HG03097 (cell line): Measurements from ENCODE around the gene SOX6.
"Not testable (repeated sequence)": the region's sequence is repeated elsewhere in the genome, so short reads cannot be mapped to it uniquely, and the experiment has no call there.

ENCODE experiments used
- ATAC-seq: cut with Tn5 transposase; IDR thresholded peaks from one replicate; pipeline ENCODE4 v1.9.1; 2021; ENCODE audit not compliant: unreplicated experiment, low FRiP score

The SOX6 gene

DNA sequence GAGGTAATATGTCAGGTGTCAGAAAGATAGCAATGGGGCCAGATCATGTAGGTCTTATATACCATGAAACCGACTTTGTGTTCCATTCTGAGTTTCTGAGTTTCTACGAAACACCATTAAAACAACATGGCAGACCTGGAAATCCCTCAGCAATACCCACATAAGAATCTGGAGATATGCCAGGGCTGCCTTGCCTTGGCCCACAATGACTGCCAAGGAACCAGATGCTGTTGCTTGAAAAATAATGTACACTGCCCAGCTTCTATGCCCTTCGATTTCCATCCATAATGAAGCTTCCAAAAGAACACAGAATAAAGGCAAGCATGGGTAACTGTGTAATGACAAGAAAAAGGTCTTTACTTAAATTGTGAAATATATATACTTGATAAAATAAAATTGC lies 277.4 kb downstream of the SOX6 start:
- no peak for ATAC-seq

DNA sequence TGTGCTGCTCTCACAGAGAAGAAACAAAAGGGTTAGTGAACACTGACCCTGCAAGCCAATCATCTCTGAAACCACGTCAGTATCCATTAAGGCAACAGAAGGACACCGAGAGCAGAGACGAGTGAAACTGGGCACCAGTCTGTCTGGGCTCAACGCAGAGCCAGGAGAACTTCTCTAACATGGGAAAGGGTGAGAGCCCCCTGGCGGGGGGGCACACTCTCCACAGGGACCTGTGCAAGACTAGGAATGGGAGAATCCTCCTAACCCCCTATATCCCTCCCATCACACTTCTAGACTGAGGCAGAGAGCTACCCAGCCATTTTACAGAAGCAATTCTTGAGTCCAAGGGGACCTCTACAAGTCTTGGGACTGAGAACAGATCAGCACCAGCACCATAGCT lies 285.8 kb downstream of the SOX6 start:
- ATAC-seq, result no peak

DNA sequence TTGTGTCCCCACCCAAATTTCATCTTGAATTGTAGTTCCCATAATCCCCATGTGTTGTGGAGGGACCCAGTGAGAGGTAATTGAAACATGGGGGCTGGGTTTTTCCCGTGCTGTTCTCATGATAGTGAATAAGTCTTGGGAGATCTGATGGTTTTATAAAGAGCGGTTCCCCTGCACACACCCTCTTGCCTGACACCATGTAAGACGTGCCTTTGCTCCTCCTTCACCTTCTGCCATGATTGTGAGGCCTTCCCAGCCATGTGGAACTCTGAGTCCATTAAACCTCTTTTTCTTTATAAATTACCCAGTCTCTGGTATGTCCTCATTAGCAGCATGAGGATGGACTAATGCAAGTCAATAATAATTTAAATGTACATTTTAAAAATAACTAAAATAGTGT lies 289.1 kb downstream of the SOX6 start:
- not testable (repeated sequence) for ATAC-seq

DNA sequence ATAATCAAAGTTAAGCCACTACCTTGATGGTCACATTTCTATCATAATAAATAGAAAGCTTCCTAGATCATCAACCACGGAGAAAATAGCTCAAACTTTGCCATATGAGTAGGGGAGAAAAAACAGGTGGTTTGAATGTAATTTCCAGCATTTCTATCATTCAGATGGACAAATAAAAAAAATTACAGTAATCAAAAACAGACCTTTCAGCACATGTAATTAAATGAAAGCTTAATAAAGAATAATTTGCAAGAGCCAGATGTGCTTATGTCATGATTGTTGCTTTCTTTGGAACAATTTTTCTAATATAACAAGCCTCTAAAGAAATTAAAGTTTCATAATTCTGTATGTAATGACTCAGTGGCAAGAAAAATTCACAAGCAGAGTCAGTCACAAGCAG lies 297.0 kb downstream of the SOX6 start:
- no peak for ATAC-seq

DNA sequence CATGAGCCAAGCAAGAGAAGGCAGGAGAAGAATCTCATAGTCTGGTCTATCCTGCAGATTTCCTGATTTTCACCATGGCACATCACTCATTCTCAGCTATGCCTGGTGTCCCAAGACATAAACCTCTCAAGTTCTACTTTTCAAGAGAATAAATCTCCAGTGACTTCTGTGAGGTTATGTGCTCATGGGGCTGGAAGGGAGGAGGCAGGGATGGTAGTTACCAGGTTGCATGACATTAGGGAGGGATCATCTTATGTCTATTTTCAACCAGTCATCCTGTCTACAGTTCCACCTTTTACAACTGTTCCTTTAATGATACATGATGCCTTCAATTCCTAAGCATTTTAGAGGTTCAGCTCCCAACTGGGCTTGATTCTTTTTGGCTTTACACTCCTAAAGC lies 297.7 kb downstream of the SOX6 start:
- no peak for ATAC-seq

DNA sequence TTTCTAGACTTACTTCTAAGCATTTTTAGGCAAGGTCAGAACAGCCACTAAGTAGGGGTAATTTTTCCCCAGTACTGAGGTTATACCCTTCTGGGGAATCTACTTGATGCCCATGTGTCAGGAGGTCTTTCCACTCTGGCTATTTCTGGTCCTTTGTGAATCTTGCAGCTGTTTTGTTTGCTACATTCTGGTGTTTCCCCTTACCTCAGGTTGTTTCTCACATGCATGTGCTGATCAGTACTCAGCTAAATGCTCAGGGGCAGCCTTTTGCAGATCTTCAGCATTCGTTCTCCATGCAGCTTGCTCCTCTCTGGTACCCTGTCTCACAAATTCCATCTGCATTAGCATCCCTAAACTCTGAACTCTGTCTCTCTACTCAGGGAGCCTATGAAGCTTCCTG lies 303.6 kb downstream of the SOX6 start:
- no peak for ATAC-seq

DNA sequence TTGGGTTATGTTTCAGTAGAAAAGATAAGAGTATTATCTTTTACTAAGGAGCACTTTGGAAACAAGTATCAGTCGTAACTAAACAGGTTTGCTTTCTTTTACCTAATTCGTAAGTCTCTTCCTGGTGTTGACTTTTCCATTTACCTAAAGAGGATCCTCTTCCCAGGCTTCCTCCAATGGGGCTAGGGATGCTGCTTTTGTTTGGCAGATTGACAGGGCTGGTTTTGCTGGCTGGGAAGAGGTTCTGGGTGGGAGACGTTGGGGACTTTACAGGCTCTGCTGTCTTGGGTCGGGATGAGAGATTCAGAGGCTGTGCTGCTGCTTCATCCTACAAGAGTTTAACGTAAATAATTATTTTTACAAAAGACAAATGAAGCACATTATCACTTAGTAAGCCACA lies 306.7 kb downstream of the SOX6 start:
- ATAC-seq, result no peak

DNA sequence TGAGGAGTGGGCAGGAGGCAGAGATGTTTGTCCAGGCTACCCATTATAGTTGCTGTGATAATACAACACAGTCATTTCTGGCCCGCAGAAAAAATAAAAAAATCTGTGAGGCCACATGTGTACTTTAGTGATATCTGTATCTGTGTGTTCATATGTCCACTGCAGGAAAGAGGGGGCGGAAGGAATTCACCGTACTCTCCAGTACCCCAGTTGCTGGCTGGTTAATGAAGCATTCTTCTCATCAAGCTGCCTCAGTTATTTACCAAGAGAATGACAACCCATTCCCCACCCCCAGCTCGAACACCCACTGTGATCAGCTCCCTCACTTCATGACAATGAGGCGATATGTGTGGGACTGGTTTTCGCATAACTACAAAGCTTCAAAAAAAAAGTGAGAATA lies 309.3 kb downstream of the SOX6 start:
- ATAC-seq, result no peak

DNA sequence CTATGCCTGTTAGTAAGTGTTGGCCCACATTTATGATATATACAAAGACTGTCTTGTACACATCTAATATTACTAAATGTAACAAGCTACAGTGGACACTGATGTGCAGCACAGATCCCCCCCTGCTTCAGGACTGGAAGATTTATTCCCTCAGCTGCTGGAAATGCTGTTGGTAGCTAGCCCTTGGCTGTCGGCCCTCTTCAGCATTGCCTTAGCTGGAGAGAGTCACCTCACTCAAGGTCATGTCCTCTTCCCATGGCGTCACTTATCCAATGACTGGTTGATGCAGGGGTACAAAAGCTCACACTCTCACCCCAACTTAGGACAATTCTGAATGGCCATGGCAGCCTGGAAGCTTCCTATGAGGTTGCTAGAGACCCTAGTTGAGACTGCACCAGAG lies 312.7 kb downstream of the SOX6 start:
- no peak for ATAC-seq

DNA sequence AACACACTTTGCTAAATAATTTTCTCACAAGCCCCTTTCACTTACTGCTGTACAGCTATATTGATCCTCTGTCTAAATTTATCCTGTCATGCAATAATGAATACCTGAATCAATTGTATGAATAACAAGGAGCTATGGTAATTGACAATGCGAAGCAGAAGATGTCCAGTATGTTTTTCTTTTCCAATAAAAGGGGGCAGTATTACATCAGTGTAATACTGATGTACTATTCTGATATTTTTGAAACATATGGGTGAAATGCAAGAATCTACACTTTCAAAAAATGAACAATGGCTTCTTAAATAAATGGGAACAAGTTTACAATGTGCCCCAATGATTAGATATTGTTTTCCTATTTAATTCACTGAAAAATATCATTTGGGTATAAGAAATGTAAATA lies 315.1 kb downstream of the SOX6 start:
- ATAC-seq, result no peak

DNA sequence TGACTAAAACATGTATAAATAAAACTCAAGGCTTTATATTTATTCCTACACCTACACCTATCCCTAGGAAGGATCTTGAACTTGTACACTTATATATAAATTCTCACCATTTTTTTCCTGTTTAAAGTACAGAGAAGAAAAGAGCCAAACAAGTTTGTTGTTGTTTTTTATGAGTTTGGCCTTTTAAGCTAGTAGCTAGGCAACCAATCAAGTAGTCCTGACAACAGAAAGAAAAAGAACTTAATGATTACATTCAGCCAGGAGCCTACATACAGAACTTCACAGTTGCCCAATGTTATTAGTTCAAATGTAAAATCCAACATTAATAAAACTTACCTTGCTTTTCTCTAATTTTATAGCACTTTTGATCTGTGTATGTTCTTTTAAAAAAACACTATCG lies 316.2 kb downstream of the SOX6 start:
- ATAC-seq, result no peak

DNA sequence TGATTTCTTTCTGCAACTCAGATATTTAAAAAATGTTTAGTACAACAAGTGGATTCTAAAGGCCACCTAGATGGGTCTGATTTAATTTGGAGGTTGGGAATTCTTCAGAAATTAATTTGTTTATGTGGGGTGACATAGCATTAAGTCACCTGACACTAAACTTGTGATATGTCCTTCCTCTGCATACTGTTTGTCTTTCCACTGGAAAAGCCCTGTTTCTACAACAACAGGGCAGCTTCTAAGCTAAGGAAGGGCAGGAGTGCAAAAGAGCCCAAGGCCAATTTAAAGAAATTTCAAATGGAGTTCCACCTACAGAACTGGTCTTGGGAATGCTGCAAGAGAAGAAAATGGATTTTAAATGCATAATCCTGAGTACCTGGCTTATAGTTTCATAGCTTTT lies 319.2 kb downstream of the SOX6 start:
- ATAC-seq, result no peak

DNA sequence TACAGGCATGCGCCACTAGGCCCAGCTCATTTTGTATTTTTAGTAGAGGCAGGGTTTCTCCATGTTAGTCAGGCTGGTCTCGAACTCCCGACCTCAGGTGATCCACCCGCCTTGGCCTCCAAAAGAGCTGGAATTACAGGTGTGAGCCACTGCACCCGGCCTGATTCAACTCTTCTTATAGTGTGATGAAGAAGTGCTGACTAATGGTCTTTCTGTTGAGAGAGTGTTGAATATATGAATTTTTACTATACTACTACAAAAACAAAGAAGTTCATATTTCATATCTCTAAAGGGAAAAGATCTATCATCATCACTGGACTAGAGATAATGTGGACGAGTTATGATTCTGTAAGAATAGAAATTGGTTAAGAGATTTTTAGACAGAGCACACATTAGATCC lies 320.1 kb downstream of the SOX6 start:
- ATAC-seq, result no peak

DNA sequence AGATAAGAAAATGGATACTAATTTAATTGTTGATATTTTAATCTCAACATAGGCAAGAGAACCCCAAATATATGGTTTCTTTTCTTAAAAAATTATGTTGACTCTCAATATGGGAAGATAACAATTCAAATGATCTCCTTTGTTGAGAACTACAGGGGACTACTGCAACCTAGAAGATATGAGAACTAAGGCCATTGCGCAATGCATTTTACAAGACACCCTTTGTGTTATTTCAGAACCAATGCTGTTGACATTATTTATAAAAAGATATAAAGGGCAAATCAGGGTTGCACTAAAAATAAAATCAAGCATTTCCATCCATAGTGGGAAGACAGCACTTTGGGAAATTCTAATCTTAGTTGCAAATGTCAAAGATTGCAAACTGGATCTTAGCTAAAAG lies 322.3 kb downstream of the SOX6 start:
- ATAC-seq, result no peak

DNA sequence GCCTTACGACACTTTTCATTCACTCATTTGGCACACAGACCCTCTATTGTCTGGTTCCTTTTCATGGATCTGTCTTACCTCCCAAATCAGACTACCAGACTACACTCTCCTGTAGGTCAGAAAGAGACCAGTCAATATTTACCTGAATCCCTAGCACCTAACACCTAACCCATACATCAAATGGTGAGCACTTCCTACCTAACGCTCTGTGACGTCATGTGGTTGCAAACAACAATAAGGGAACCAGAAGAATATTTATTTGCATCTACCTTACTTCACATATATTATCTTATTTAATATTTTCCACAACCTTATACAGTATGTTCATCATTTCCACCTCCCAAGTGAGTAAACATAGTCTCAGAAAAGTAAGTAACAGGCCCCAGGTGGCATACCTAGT lies 323.4 kb downstream of the SOX6 start:
- ATAC-seq, result no peak

DNA sequence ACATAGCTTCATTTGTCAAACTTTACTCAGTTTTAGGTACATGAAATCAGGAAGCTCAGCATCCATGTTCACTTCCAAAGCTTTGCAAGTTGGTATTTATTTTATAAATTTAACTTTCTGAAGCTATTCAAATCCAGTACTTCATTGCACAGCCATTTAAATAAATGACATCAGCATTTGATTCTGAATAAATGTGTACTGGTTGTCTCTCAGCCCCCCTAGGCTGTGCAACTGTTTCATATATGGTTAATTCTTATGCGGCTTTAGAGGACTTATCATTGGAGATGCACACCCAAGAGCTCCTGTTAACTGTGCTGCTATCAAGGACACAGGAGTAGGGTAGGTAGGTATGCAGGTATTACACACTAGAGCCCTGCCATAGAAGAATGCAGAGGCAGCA lies 325.1 kb downstream of the SOX6 start:
- ATAC-seq, result no peak

DNA sequence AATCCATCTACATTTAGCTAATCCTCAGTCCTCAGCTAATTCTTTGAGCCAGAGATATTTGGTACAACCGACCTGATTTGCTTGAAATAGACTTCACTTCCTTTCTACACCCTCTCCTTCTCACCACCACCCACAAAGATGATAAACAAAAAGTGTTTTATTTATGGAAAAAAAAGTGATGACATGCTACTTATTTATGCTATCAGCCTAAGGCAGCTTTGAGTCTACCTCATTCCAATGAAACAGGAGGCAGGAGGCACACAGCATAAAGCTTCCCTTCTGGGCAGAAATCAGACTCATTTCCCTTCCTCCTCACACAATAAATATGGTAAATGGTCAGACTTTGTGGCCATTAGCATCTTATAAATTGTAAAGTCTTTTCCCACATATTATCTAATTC lies 325.7 kb downstream of the SOX6 start:
- no peak for ATAC-seq

DNA sequence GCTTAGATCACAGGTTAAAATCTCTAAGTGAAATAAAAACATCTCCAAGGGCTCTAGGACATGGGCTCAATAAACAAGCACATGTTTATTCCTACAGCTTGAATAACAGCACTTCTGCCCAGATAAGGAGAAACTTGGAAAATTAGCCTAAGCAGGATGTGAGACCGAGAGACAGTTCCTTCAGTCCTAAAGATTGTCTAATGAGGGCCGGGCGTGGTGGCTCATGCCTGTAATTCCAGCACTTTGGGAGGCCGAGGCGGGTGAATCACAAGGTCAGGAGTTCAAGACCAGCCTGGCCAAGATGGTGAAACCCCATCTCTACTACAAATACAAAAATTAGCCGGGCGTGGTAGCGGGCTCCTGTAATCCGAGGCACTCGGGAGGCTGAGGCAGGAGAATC lies 327.2 kb downstream of the SOX6 start:
- ATAC-seq, result not testable (repeated sequence)

DNA sequence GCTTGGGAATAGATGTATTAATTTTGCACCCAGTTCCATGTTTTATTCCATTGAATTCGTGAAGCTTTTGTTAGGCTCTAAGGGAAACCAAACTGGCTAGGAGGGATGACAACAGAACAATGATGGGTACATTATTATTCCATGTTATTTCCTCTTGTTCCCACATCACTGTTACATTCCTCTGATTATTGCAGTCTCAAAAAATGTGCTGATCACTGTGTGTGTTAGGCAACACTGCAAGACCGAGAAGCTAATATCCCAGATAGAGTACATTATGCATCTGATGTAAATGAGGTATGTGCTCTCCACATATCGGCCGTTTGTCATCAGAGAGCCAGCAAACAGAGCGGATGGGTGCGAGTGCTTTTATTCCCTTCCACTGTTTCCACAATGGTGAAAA lies 327.9 kb downstream of the SOX6 start:
- no peak for ATAC-seq

DNA sequence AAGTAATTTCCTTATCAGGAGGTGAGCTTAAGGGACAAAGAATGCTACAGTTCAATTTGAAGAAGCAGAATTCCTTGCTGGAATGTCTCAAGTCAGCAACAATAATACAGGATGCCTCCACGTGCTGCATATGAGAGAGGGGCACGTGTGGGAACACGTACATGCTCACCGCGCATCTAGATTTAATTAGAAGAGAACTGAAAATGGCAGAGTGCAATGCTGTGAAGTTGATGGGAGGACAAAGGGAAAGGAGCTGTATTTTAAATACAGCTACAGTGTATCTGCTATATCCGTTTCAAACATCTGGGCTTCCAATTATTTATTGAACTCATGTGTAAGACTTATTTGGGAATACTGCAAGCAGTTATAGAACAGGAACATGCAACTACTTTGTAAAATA lies 328.7 kb downstream of the SOX6 start:
- no peak for ATAC-seq

DNA sequence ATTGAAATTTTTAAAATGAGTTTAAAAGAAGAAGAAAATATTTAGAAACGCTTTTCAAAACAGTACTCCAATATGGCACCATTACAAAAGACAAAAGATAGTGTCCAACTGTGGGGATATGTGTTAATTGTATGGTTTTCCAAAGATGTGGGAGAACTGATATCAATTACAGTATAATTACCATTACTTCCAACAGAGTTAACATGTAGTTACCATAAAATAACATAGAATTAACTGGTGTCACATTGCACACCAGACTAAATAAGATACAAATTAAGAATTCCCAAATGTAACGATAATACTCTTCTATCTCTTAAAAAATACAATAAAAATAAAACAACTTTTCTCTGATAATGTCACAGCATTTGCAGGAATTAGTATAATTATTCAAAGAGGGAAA lies 329.5 kb downstream of the SOX6 start:
- no peak for ATAC-seq

DNA sequence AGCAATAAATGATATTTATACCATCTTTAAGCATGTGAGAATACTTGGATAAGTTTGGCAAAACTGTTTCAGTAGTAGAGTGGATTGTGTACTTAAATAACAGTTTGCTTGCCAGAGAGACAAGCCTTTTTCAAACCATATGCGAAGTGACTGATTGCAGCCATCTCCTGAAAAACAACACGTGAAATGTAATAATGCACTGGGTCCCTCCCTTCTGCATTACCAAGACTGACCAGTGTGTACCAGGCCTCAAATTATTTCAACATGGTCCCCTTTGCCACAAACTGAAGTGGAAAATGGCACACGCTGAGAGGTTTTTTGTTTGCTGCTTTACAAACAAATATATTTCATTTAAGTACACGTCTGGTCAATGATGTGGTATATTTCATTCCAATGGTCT lies 337.4 kb downstream of the SOX6 start:
- ATAC-seq, result no peak

DNA sequence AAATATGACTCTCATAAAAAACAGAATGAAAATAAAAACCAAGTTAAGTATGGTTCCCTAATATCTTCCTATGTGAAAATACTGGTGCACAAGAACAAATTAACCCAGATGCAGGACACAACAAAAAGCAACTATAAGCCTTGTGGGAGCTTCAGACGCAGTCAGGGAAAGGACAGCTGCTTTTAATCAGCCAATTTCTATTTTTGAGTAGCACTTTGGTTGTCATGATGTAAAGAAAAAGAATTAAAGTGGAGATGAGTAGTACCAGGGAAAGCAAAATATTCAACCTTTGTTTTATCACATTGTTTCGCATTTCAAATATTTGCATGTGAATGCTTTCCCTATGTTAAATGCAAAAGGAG lies 339.9 kb downstream of the SOX6 start:
- ATAC-seq, result no peak
